Lower leg skin (tissue), 4 donors: ENCODE measurements around the gene HIC2. TPM values are rescaled to one million over a fixed set of nuclear protein-coding genes. Genes with fewer than 3 reads are reported as not detected.

Source experiments
- DNase-seq, 2 donors: peaks; one replicate each; pipeline ENCODE4 v3.0.0-alpha.2; 2019; ENCODE audit warnings: low spot score in 2 of 2
- H3K4me3 ChIP-seq: fragments of 200-600 bp; sonication (generic); 2 replicates; pipeline ENCODE4 v1.5.1; 2017; ENCODE audit warnings: mild to moderate bottlenecking, low read depth; ENCODE audit not compliant: poor library complexity, severe bottlenecking
- CTCF ChIP-seq, 3 donors: fragments of 450-650 bp; IDR thresholded peaks; one replicate each; pipeline ENCODE4 v1.5.1; 2016; ENCODE audit warnings: antibody characterized with exemption in 3 of 3, mild to moderate bottlenecking in 3 of 3, moderate library complexity in 2 of 3
- POLR2A ChIP-seq, 2 donors: fragments of 450-650 bp; IDR thresholded peaks; one replicate each; pipeline ENCODE4 v1.6.1; 2016 to 2017; ENCODE audit warnings: antibody characterized with exemption in 2 of 2, mild to moderate bottlenecking in 1 of 2, moderate library complexity in 1 of 2
- WGBS, 2 donors: methylation state at CpG; one replicate each; pipeline ENCODE4 v1.1.5; 2018; 5-methylcytosine and 5-hydroxymethylcytosine counted together
- intact Hi-C: fragments of 100-400 bp; cut with DNase I; formaldehyde crosslinking; loops from one replicate; pipeline ENCODE4 v1.15.0; 2023; ENCODE audit warnings: low total_unique reads
- total RNA-seq, 4 donors: library from RNA; depleted of rRNA; stranded (reverse); fragments of >200 nt; gene quantifications; one replicate each; pipeline ENCODE4 v1.1.0, GENCODE V29; 2016

Gene HIC2
- total RNA-seq, 4 donors from 2014 or later = 3.8 to 6.6 (median 5.0) TPM

DNA sequence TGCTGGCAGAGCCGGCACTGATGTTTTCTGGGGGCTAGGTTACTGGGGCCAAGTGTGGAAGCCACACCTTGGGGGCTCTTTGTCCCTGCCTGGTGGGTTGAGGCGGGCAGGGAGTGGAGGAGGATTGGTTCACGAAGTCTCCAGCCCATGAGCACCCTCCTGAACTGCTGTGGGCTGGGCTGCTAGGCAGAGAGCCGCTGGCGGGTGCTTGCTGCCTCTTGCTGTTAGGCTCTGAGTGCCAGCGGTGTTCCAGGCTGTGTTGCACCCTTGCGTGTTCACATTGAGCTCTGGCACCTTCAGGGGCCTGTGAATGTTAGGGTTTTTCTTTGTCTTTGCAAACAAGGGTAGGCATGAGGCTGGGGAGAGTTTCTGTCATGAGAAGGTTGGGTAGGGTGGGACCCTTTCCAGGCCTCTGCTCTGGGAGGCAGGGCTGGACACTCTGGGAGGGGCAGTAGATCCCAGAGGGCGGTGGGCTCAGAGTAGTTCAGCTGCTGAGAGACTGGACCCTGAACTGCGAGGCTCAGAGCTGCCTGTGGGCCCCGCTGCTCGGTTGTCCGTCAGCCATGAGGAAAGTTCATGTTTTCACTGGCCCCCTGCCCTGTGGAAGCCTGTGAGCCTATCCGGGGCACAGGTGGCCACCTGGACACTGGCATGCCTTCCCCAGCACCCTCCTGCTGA lies 26.0 kb downstream of the HIC2 start:
- intact Hi-C loops = no loop called here
- peak; percentile 8 to 75 for DNase-seq
- H3K4me3 ChIP-seq = no peak overlapping the region
- TF ChIP-seq CTCF (IDR thresholded peaks at IDR 0.05) (no peak), POLR2A (IDR thresholded peaks at IDR 0.05) (no peak)
- WGBS, 2 donors = 98% methylated on average over 10 to 13 of the region's 13 CpGs

DNA sequence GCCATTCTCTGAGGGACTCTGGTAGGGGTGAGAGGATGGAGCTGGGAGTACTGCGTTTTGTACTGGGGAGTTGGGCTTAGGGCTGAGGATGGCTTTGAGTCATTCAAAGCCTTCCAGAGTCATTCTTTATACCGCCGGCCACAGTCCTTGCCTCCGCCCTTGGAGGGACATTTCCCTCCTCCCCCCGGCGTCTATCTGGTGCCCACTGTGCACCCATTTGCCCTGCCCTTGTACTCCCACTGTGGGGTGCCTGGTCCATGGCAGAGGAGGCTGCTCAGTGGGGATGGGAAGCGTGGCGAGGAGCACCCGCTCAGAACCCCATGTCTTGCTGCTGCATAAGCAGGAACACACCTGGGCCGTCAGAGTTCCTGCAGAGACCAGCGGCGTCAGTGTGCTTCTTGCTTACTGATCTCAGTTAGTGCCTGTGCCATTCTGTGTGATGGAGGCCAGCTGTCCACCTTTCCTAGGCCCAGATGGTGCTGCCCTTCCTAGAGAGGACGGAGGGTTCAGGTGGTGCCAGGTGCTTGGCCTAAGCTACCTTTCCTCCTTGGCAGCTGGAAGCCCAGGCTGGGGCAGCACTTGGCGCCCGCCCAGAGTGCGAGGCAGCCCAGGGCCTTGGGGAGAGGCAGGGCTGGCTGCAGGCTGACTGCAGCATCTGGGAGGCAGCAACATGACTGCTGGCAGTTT lies 26.7 kb downstream of the HIC2 start:
- intact Hi-C loops = no loop called here
- no peak for TF ChIP-seq CTCF (IDR thresholded peaks at IDR 0.05)
- TF ChIP-seq POLR2A (IDR thresholded peaks at IDR 0.05) = no peak
- no peak overlapping the region for H3K4me3 ChIP-seq
- 89 to 92% methylated on average over 12 to 16 of the region's 16 CpGs for WGBS, 2 donors
- peak; percentile 9 to 66 for DNase-seq

- peak; percentile 7 to 75 for DNase-seq
- 88 to 91% methylated on average over 14 to 26 of the region's 35 CpGs for WGBS, 2 donors
- TF ChIP-seq CTCF (IDR thresholded peaks at IDR 0.05) (no peak), POLR2A (IDR thresholded peaks at IDR 0.05) (no peak)
- intact Hi-C loops = no loop called here
- no peak overlapping the region for H3K4me3 ChIP-seq
Measured at GRCh38 chr22:21444701-21445436, 27.7 kb downstream of the HIC2 start.

DNA sequence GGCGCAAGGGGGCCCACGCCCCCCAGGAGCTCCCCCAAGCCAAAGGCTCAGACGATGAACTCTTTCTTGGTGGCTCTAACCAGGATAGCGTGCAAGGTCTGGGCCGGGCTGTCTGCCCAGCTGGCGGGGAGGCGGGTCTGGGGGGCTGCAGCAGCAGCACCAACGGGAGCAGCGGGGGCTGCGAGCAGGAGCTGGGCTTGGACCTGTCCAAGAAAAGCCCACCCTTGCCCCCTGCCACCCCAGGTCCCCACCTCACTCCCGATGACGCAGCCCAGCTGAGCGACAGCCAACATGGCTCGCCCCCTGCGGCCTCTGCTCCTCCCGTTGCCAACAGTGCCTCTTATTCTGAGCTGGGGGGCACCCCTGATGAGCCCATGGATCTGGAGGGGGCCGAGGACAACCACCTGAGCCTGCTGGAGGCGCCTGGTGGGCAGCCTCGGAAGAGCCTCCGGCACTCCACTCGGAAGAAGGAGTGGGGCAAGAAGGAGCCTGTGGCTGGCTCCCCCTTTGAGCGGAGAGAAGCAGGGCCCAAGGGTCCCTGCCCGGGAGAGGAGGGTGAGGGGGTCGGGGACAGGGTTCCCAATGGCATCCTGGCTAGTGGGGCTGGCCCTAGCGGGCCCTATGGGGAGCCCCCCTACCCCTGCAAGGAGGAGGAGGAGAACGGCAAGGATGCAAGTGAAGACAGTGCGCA lies 28.4 kb downstream of the HIC2 start:
- TF ChIP-seq CTCF (IDR thresholded peaks at IDR 0.05) (no peak), POLR2A (IDR thresholded peaks at IDR 0.05) (no peak)
- WGBS, 2 donors = 96 to 98% methylated on average over 20 to 26 of the region's 27 CpGs
- H3K4me3 ChIP-seq = no peak overlapping the region
- DNase-seq = peak in 1 of 2 donors; percentile 10
- intact Hi-C loops = no loop called here

DNA sequence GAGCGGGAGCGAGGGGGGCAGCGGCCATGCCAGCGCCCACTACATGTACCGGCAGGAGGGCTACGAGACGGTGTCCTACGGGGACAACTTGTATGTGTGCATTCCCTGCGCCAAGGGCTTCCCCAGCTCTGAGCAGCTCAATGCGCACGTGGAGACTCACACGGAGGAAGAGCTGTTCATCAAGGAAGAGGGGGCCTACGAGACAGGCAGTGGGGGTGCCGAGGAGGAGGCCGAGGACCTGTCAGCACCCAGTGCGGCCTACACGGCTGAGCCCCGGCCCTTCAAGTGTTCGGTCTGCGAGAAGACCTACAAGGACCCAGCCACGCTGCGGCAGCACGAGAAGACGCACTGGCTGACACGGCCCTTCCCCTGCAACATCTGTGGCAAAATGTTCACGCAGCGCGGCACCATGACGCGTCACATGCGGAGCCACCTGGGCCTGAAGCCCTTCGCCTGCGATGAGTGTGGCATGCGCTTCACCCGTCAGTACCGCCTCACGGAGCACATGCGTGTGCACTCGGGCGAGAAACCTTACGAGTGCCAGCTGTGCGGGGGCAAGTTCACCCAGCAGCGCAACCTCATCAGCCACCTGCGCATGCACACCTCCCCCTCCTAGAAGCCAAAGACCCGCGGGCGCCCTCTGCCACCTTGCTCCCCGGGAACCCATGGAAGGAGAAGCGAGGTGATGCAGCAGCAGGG lies 29.1 kb downstream of the HIC2 start:
- 94 to 96% methylated on average over 49 of the region's 49 CpGs for WGBS, 2 donors
- TF ChIP-seq POLR2A (IDR thresholded peaks at IDR 0.05) (no peak), CTCF (IDR thresholded peaks at IDR 0.05) (no peak)
- H3K4me3 ChIP-seq = no peak overlapping the region
- intact Hi-C loops = no loop called here
- DNase-seq = peak; percentile 10 to 81
